ES-I3 (cell line): ENCODE results near the gene LIN7B.
A peak's percentile ranks its signal among the peaks of the same experiment; 100 is the strongest.
"Not testable (repeated sequence)": the region's sequence is repeated elsewhere in the genome, so short reads cannot be mapped to it uniquely, and the experiment has no call there.

Experiments
- H3K36me3 ChIP-seq: 2 replicates; pipeline ENCODE4 v1.6.1; 2013; ENCODE audit warnings: mild to moderate bottlenecking, low read length, control low read depth, moderate library complexity; ENCODE audit not compliant: insufficient read depth
- H3K4me1 ChIP-seq: 2 replicates; pipeline ENCODE4 v1.6.1; 2013; ENCODE audit warnings: mild to moderate bottlenecking, control low read depth, low read length; ENCODE audit not compliant: insufficient read depth
- H3K9ac ChIP-seq: 2 replicates; pipeline ENCODE4 v1.6.1; 2013; ENCODE audit warnings: low read depth, mild to moderate bottlenecking, low read length, moderate library complexity
- H3K9me3 ChIP-seq: 2 replicates; pipeline ENCODE4 v1.6.1; 2013; ENCODE audit warnings: mild to moderate bottlenecking, low read length, moderate library complexity; ENCODE audit not compliant: control insufficient read depth, insufficient read depth

The LIN7B gene

GRCh38 chr19:49113762-49114629, at the start of gene LIN7B:
LIN7B (plus strand) TSS chr19:49114370; CDS start chr19:49114405, 35 bp downstream.
- peak within 1 kb of the TSS; percentile 58 for H3K9ac ChIP-seq
- H3K36me3 ChIP-seq = no peaks in the 10 kb centered on the region
- H3K9me3 ChIP-seq = no peaks in the 10 kb centered on the region
- no peaks in the 10 kb centered on the region; the same call in 1 of the 2 replicates for H3K4me1 ChIP-seq

- Histone ChIP-seq H3K4me1 (peaks cover 15% of the 10 kb centered on the region; the same call in 1 of the 2 replicates), H3K9me3 (no peaks in the 10 kb centered on the region), H3K36me3 (no peaks in the 10 kb centered on the region), H3K9ac (peak within 1 kb of the TSS; percentile 35; the same call in 1 of the 2 replicates)
These were observed 49.2 kb upstream of the LIN7B start, which contains the start of gene NTF4 for GRCh38 chr19:49064768-49065611. NTF4 (minus strand) TSS chr19:49064818; CDS start chr19:49061997, 2,821 bp downstream.

DNA sequence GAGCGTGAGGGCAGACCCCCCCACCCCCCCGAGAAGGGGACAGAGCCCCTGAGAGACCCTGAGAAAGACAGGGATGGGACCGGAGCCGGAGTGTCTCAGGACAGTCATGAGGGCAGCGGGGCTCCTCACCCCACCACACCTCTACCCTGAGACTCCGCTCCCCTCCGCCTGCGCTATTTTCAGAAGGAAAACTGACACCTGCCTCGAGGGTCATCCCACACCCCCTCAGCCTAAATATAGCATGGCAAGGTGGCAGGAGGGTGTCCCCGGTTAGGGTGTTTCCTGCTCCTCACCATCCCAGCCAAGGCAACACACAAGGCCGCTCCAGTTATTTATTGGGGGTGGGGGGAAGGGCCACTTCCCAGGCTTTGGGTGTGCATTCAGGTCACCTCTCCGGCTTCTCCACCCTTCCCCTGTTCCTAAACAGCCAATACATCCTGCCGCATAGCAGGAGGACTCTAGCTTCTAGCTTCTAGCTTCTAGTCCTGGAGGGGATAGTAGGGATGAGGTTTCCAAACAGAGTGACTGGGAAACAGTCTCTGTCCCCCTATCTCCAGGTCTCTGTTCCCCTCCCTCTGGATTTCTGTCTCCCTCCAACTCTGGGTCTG, 48.2 kb upstream of the LIN7B start:
- Histone ChIP-seq H3K9me3 (no peaks in the 10 kb centered on the region), H3K36me3 (no peaks in the 10 kb centered on the region), H3K4me1 (peaks cover 15% of the 10 kb centered on the region; the same call in 1 of the 2 replicates), H3K9ac (peak overlapping the region; percentile 11; the same call in 1 of the 2 replicates)

- H3K4me1 ChIP-seq = peaks cover 15% of the 10 kb centered on the region; the same call in 1 of the 2 replicates
- H3K36me3 ChIP-seq = no peaks in the 10 kb centered on the region
- H3K9ac ChIP-seq = no peak overlapping the region
- no peaks in the 10 kb centered on the region for H3K9me3 ChIP-seq
These were observed 46.6 kb upstream of the LIN7B start for GRCh38 chr19:49067554-49067953.

DNA sequence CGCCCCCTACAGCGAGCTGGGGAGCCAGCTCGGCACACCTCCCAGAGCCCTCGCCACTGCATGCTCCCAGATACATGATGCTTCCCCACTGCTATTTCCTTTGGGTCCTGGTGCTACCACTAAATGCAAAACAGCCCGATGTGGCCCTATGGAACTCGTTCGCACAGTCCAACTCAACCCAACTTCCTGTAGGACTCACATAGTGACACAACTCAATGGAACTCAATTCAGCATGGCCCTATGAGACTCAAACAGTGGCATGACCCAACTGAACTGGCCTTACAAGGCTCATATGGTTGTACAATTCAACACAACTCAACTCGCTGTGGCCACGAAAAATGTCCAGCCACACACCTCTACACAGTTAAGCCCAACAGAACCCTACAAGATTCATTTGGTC, 45.1 kb upstream of the LIN7B start:
- no peak overlapping the region for H3K9ac ChIP-seq
- H3K4me1 ChIP-seq = peaks cover 8% of the 10 kb centered on the region; the same call in 1 of the 2 replicates
- H3K9me3 ChIP-seq = no peaks in the 10 kb centered on the region
- H3K36me3 ChIP-seq = no peaks in the 10 kb centered on the region

- Histone ChIP-seq H3K9me3 (no peaks in the 10 kb centered on the region), H3K4me1 (peaks cover 6% of the 10 kb centered on the region; the same call in 1 of the 2 replicates), H3K9ac (no peak overlapping the region), H3K36me3 (no peaks in the 10 kb centered on the region)
These were observed 43.8 kb upstream of the LIN7B start for GRCh38 chr19:49070416-49070815.

DNA sequence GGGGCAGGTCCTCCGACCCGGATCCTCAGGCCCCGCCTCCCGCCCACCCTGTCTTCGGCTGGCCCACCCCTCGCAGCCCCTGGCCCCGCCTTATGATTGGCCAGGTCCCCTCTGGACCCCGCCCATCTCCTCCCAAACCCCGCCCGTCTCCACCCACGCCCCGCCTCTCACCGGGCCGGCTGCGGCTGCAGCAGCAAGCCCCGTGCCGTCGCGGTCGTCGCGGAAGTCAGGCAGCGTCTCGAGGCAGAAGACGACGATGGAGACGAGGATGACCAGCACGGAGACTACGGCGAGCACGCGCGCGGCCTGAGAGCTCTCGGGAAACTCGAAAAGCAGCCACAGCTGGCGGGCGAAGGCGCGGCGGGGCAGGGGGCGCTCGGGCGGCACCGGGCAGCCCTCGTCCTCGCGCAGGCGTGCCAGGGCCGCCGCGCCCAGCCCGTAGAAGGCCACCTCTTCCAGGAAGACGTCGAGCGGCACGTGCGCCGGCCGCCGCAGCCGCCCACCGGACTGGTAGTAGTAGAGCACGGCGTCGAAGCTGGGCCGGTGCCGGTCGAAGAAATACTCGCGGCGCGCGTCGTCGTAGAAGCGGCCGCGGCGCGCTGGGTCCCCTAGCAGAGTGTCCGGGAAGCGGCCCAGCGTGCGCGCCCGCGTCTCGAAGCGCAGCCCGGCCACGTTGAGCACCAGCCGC, 42.2 kb upstream of the LIN7B start:
- H3K4me1 ChIP-seq = no peaks in the 10 kb centered on the region; the same call in 1 of the 2 replicates

DNA sequence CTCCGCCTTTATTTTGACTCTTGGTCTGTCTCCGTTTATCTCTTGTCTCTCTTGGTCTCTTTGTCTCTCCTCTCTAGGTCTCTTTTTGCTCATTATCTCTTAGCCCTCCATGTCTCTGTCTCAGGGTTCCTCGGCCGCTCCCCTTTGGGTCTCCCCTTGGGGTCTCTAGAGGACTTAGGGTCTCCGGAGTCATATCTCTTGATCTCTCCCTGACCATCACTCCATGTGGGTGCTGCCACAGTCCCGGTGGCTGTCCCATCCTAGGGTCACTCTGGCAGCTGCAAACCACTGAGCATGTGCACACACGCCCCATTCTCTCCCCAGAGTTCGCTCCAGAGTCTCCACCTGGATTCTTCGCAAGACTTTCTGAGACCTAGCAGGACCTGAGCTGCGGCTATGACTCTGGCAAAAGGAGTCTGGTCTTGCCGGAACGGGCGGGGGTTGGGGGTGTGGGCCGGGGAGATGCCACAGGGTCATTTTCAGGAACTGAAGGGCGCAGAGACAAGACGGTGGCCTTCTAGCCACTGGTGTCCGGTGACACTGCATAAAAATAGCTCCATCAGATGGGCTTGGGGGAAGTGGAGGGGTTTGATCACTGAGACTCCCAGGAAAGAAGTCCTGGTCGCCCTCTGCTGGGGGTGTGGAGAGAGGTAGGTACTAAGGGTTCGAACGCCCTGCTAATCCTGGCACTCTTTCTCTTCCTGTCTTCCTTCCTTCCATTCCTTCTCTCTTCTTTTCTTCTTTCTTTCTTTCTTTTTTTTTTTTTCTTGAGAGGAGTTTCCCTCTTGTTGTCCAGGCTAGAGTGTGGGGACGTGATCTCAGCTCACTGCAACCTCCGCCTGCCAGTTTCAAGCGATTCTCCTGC, 40.4 kb upstream of the LIN7B start:
- H3K9me3 ChIP-seq = no peaks in the 10 kb centered on the region
- H3K36me3 ChIP-seq = no peaks in the 10 kb centered on the region
- H3K4me1 ChIP-seq = no peaks in the 10 kb centered on the region; the same call in 1 of the 2 replicates
- no peak overlapping the region for H3K9ac ChIP-seq

More for the DNA sequence above, 42.2 kb upstream of the LIN7B start:
- Histone ChIP-seq H3K36me3 (no peaks in the 10 kb centered on the region), H3K9ac (peak overlapping the region; percentile 36), H3K9me3 (no peaks in the 10 kb centered on the region)

DNA sequence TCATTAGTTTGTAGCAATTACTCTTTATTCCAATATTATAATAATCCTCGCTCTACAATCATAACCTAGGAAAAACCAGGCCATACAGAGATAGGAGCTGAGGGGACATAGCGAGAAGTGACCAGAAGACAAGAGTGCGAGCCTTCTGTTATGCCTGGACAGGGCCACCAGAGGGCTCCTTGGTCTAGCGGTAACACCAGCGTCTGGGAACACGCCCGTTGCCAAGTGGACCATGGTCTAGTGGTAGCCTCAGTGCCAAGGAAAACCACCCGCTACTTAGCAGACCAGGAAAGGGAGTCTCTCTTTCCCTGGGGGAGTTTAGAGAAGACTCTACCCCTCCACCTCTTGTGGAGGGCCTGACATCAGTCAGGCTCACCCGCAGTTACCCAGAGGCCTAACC, 39.3 kb upstream of the LIN7B start:
- H3K36me3 ChIP-seq, H3K9me3 ChIP-seq, H3K4me1 ChIP-seq, H3K9ac ChIP-seq: not testable (repeated sequence)

GRCh38 chr19:49080392-49080791, 33.8 kb upstream of the LIN7B start:
- H3K4me1 ChIP-seq = no peaks in the 10 kb centered on the region; the same call in 1 of the 2 replicates
- H3K9ac ChIP-seq = no peak overlapping the region
- no peaks in the 10 kb centered on the region for H3K36me3 ChIP-seq
- H3K9me3 ChIP-seq = no peaks in the 10 kb centered on the region

DNA sequence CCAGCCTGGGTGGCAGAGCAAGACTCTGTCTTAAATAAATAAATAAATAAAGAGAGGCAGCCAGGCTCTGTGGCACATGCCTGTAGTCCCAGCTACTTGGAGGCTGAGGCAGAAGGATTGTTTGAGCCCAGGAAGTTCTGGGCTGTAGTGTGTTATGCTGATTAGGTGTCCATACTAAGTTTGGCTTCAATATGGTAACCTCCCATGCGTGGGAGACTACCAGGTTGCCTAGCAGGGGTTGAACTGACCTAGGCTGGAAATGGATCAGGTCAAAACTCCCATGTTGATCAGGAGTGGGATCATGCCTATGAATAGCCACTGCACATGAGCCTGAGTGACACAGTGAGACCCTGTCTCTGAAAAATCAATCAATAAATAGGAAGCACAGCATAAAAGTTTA, 32.9 kb upstream of the LIN7B start:
- Histone ChIP-seq H3K9me3 (no peaks in the 10 kb centered on the region), H3K4me1 (no peaks in the 10 kb centered on the region; the same call in 1 of the 2 replicates), H3K9ac (no peak overlapping the region), H3K36me3 (no peaks in the 10 kb centered on the region)

DNA sequence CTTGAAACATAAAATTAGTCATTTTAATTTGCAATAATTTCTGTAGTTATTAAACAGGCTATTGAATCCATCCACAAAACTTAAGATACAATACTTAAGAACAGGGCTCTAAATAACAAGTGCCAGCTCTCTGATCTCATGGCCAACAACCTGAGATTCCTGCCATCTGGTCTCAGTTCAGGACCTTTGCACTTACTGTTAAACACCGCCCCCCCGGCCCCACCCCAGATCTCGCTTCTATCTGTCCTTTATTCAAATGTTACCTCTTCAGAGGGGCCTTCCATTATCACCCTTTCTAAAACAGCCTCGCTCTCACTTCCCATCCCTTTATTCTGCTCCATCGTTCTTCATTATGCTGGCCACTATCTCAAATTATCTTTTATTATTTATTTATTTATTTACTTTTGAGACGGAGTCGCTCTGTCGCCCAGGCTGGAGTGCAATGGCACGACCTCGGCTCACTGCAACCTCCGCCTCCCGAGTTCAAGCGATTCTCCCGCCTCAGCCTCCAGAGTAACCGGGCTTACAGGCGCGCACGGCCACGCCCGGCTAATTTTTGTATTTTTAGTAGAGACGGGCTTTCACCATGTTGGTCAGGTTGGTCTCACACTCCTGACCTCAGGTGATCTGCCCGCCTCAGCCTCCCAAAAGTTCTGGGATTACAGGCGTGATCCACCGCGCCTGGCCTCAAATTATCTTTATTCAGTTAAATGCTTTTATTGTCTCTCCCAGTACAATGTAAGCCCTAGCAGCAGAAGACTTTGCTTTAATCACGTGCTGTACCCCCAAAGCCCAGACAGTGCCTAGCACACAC, 29.8 kb upstream of the LIN7B start:
- H3K9me3 ChIP-seq = no peaks in the 10 kb centered on the region
- peaks cover 13% of the 10 kb centered on the region for H3K36me3 ChIP-seq
- H3K4me1 ChIP-seq = no peaks in the 10 kb centered on the region; the same call in 1 of the 2 replicates
- H3K9ac ChIP-seq = peak overlapping the region; percentile 80
